Measurements from ENCODE around the gene LIPE. TPM values are rescaled to one million over a fixed set of nuclear protein-coding genes. Genes with fewer than 3 reads are reported as not detected.
A peak's percentile ranks its signal among the peaks of the same experiment; 100 is the strongest.

LIPE gene
- total RNA-seq, 1 experiment from 2014 or later: 21.7 TPM

GRCh38 chr19:42388851-42389489 is 38.2 kb downstream of the LIPE start:
- POLR2A ChIA-PET: no interaction called here
- Mint-ChIP-seq H3K9me3 (ENCODE audit: unreplicated experiment) (no peaks in the 10 kb centered on the region), H3K27ac (ENCODE audit: unreplicated experiment) (no peak overlapping the region), H3K27me3 (ENCODE audit: insufficient read depth, unreplicated experiment) (peaks cover 19% of the 10 kb centered on the region), H3K36me3 (ENCODE audit: insufficient read depth, unreplicated experiment) (peaks cover 8% of the 10 kb centered on the region), H3K4me3 (ENCODE audit: unreplicated experiment) (no peak overlapping the region), H3K4me1 (ENCODE audit: low read depth, unreplicated experiment) (peaks cover 21% of the 10 kb centered on the region)
- Histone ChIP-seq H3K36me3 (ENCODE audit: control insufficient read depth, insufficient read depth, low read length) (no peaks in the 10 kb centered on the region), H3K4me3 (ENCODE audit: low read depth, low read length) (no peak overlapping the region), H3K4me1 (0 out of 2 replicates have a peak, but pooled peaks cover 3% of the 10 kb centered on the region), H3K27me3 (replicated peaks; ENCODE audit: control insufficient read depth, insufficient read depth, low read length) (peaks cover 2% of the 10 kb centered on the region; the same call in 1 of the 2 replicates), H3K9me3 (no peaks in the 10 kb centered on the region)
- no TSS peak for BruUV-seq (replicated peaks)
- no peak for DNase-seq
- intact Hi-C loops (cut with micrococcal nuclease; ENCODE audit: unreplicated experiment): no loop called here
- CTCF ChIA-PET: no interaction called here
- TF ChIP-seq CTCF (IDR thresholded peaks at IDR 0.05; ENCODE audit: insufficient read depth in 1 of 2, low read depth in 1 of 2, low read length in 1 of 2, severe bottlenecking in 1 of 2, unreplicated experiment in 1 of 2): no peak

DNA sequence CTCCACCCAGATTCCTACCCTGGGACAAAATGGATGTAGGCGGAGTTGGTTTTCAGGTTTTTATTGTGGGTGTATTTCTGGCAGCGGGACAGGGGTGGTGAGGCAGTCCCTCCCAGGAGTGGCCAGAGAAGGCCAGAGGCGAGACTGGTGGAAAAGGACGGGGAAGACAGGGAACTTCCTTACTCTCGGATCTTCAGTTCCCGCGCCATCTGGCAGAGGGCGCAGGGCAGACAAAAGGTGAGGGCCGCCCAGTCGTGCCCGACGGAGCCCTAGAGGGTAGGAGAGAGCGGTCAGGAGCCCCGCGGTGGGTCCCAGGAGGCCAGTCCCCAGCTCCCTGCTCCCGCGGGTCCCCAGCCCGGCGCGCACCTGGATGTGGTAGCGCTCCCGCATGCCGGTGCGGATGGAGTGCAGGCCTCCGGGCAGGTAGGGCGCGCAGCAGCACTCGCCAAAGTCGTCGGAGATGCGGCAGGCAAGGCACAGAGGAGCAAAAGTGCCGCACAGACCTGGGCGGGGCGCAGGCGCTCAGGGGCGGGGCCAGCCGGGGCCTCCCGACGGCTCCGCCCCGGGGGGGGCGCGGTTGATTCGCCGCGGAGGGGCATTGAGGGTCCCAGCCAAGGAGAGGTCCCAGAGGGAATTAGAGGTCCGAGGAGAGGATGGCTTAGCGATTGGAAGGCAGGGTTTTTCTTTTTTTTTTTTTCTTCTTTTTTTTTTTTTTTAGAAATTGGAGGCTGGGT is 40.0 kb downstream of the LIPE start:
- Histone ChIP-seq H3K4me1 (0 out of 2 replicates have a peak, but pooled peaks cover 3% of the 10 kb centered on the region), H3K9me3 (no peaks in the 10 kb centered on the region), H3K27me3 (replicated peaks; ENCODE audit: control insufficient read depth, insufficient read depth, low read length) (peaks cover 2% of the 10 kb centered on the region; the same call in 1 of the 2 replicates), H3K36me3 (ENCODE audit: control insufficient read depth, insufficient read depth, low read length) (no peaks in the 10 kb centered on the region), H3K4me3 (ENCODE audit: low read depth, low read length) (peak overlapping the region; percentile 45)
- ChIA-PET POLR2A (interaction anchor here (0.7 to 1.7 kb wide), 2 partner anchors 10 to 54 kb away, joined by 3 to 8 read pairs; no protein-coding TSS in a partner anchor), CTCF (interaction anchor here (1.0 to 1.7 kb wide), 3 partner anchors 9 to 51 kb away, joined by 3 to 7 read pairs (median 6); no protein-coding TSS in a partner anchor)
- peaks cover 8% of the 10 kb centered on the region for H3K36me3 Mint-ChIP-seq (ENCODE audit: insufficient read depth, unreplicated experiment)
- DNase-seq: peak; percentile 88 to 92
- intact Hi-C loops (cut with micrococcal nuclease; ENCODE audit: unreplicated experiment): loop anchor here (1.0 kb wide), 3 partner anchors 10 to 46 kb away; no protein-coding TSS in a partner anchor
- H3K9me3 Mint-ChIP-seq (ENCODE audit: unreplicated experiment): no peaks in the 10 kb centered on the region
- H3K27me3 Mint-ChIP-seq (ENCODE audit: insufficient read depth, unreplicated experiment): peaks cover 19% of the 10 kb centered on the region
- no TSS peak for BruUV-seq (replicated peaks)
- peak overlapping the region; percentile 83 for H3K27ac Mint-ChIP-seq (ENCODE audit: unreplicated experiment)
- TF ChIP-seq CTCF (IDR thresholded peaks at IDR 0.05; ENCODE audit: insufficient read depth in 1 of 2, low read depth in 1 of 2, low read length in 1 of 2, severe bottlenecking in 1 of 2, unreplicated experiment in 1 of 2): peak; percentile 83 to 85
- peak overlapping the region; percentile 82 for H3K4me3 Mint-ChIP-seq (ENCODE audit: unreplicated experiment)
- H3K4me1 Mint-ChIP-seq (ENCODE audit: low read depth, unreplicated experiment): peaks cover 19% of the 10 kb centered on the region

DNA sequence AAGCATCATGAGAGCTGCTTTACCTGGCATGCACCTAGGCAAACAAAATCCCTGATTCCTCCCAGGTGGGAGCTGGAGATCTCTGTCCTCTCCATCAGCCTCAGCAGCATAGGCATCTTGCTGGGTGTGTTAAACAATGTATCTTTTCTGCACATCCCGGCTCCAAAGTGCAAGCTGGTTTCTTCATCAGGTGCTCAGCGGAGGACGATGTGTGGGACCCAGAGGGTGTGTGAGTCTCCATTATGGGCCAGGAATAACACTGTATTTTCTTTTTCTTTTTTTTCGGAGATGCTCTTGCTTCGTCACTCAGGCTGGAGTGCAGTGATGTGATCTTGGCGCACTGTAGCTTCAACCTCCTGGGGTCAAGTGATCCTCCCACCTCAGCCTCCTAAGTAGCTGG is 47.0 kb downstream of the LIPE start:
- no peaks in the 10 kb centered on the region for H3K27me3 ChIP-seq (replicated peaks; ENCODE audit: control insufficient read depth, insufficient read depth, low read length)
- CTCF ChIA-PET: interaction anchor here (0.5 to 0.6 kb wide), 2 partner anchors 33 to 255 kb away, joined by 3 to 5 read pairs; no protein-coding TSS in a partner anchor
- Mint-ChIP-seq H3K36me3 (ENCODE audit: insufficient read depth, unreplicated experiment) (peaks cover 12% of the 10 kb centered on the region), H3K27ac (ENCODE audit: unreplicated experiment) (no peak overlapping the region), H3K4me1 (ENCODE audit: low read depth, unreplicated experiment) (no peaks in the 10 kb centered on the region), H3K9me3 (ENCODE audit: unreplicated experiment) (peaks cover 10% of the 10 kb centered on the region), H3K4me3 (ENCODE audit: unreplicated experiment) (no peak overlapping the region), H3K27me3 (ENCODE audit: insufficient read depth, unreplicated experiment) (peaks cover 3% of the 10 kb centered on the region)
- POLR2A ChIA-PET: no interaction called here
- H3K9me3 ChIP-seq: no peaks in the 10 kb centered on the region
- no peak for DNase-seq
- H3K4me1 ChIP-seq: peaks cover 3% of the 10 kb centered on the region; the same call in 1 of the 2 replicates
- BruUV-seq (replicated peaks): no TSS peak
- intact Hi-C loops (cut with micrococcal nuclease; ENCODE audit: unreplicated experiment): no loop called here
- no peaks in the 10 kb centered on the region; the same call in 1 of the 2 replicates for H3K36me3 ChIP-seq (ENCODE audit: control insufficient read depth, insufficient read depth, low read length)
- H3K4me3 ChIP-seq (ENCODE audit: low read depth, low read length): no peak overlapping the region
- no peak for TF ChIP-seq CTCF (IDR thresholded peaks at IDR 0.05; ENCODE audit: insufficient read depth in 1 of 2, low read depth in 1 of 2, low read length in 1 of 2, severe bottlenecking in 1 of 2, unreplicated experiment in 1 of 2)
